Measurements from ENCODE around the gene CTSS. TPM values are rescaled to one million over a fixed set of nuclear protein-coding genes. Genes with fewer than 3 reads are reported as not detected.

The CTSS gene
- polyA plus RNA-seq, 2 of the 4 experiments (the other 2 are of a cell fraction), result 9.4 to 29.6 TPM

DNA sequence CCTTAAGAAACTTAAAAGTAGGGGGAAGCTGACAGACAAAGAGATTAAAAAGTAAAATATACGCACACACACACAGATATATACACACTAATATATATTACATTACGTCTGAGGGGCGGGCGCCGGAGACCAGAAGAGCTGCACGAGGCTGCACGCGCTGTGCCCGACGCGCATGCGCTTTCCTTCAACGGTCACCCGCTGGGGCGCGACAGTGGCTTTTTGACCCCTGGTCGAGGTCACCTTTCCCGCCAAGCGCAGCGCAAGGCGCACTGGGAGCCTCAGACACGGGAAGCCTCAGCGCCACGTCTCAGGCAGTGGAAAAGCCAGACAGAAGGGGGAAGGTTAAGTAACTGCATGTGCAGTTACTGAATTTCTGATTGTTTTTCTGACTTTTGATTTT lies 44.9 kb downstream of the CTSS start, which contains the start of gene HORMAD1:
TSS of gene HORMAD1 (minus strand) at position 193 of the 400 bp plus-strand sequence. CDS start 1,390 bp downstream, outside the sequence.
- ATAC-seq (no peak), FAIRE-seq (no peak), DNase-seq (ENCODE audit: low read depth in 1 of 2, low spot score in 1 of 2) (no peak)
- ChIA-PET POLR2A (no interaction called here), CTCF (interaction anchor here (1.2 to 1.7 kb wide), 2 partner anchors 31 to 160 kb away, joined by 3 to 5 read pairs; no protein-coding TSS in a partner anchor)
- no peaks in the 10 kb centered on the region for H3K4me1 ChIP-seq
- no peak within 1 kb of the TSS for H3K4me3 ChIP-seq
- WGBS (ENCODE audit: missing lambda C conversion rate), result 94% methylated on average over 24 of the region's 24 CpGs
- TF ChIP-seq ZFP36 (IDR thresholded peaks at IDR 0.05; ENCODE audit: borderline replicate concordance, partially characterized antibody) (no peak), SMC3 (IDR thresholded peaks at IDR 0.05) (no peak), GATA3 (IDR thresholded peaks at IDR 0.05; ENCODE audit: borderline replicate concordance) (no peak)
- H3K27ac ChIP-seq, result no peak within 1 kb of the TSS
- H3K9me3 ChIP-seq, result no peaks in the 10 kb centered on the region
- H3K4me2 ChIP-seq, result no peak within 1 kb of the TSS

DNA sequence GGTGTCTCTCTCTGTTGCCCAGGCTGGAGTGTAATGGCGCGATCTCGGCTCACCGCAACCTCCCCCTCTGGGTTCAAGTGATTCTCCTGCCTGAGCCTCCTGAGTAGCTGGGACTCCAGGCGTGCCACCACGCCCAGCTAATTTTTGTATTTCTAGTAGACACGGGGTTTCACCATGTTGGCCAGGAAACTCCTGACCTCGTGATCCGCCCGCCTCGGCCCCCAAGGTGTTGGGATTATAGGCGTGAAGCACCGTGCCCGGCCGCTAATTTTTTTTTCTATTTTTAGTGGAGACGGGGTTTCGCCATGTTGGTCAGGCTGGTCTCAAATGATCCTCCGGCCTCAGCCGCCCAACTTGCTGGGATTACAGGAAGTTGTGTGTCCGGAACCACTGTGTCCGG lies 45.5 kb downstream of the CTSS start:
- ChIA-PET POLR2A (no interaction called here), CTCF (interaction anchor here (0.6 to 1.7 kb wide), 2 partner anchors 58 to 159 kb away, joined by 3 to 5 read pairs; no protein-coding TSS in a partner anchor)

More for the DNA sequence above, 45.5 kb downstream of the CTSS start:
- no peak for FAIRE-seq
- no peak overlapping the region for H3K4me3 ChIP-seq
- no peak overlapping the region for H3K27ac ChIP-seq
- no peaks in the 10 kb centered on the region for H3K9me3 ChIP-seq
- 99% methylated on average over 21 of the region's 21 CpGs for WGBS (ENCODE audit: missing lambda C conversion rate)
- TF ChIP-seq, protein P1, sequence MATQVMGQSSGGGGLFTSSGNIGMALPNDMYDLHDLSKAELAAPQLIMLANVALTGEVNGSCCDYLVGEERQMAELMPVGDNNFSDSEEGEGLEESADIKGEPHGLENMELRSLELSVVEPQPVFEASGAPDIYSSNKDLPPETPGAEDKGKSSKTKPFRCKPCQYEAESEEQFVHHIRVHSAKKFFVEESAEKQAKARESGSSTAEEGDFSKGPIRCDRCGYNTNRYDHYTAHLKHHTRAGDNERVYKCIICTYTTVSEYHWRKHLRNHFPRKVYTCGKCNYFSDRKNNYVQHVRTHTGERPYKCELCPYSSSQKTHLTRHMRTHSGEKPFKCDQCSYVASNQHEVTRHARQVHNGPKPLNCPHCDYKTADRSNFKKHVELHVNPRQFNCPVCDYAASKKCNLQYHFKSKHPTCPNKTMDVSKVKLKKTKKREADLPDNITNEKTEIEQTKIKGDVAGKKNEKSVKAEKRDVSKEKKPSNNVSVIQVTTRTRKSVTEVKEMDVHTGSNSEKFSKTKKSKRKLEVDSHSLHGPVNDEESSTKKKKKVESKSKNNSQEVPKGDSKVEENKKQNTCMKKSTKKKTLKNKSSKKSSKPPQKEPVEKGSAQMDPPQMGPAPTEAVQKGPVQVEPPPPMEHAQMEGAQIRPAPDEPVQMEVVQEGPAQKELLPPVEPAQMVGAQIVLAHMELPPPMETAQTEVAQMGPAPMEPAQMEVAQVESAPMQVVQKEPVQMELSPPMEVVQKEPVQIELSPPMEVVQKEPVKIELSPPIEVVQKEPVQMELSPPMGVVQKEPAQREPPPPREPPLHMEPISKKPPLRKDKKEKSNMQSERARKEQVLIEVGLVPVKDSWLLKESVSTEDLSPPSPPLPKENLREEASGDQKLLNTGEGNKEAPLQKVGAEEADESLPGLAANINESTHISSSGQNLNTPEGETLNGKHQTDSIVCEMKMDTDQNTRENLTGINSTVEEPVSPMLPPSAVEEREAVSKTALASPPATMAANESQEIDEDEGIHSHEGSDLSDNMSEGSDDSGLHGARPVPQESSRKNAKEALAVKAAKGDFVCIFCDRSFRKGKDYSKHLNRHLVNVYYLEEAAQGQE (IDR thresholded peaks at IDR 0.05), result no peak
- TF ChIP-seq MAX (IDR thresholded peaks at IDR 0.05) (no peak), EHMT2 (IDR thresholded peaks at IDR 0.05; ENCODE audit: low read depth) (no peak), ATOH8 (CRISPR knock-in tag; IDR thresholded peaks at IDR 0.05; ENCODE audit: low read depth) (no peak), ESRRA (IDR thresholded peaks at IDR 0.05; ENCODE audit: borderline replicate concordance, low read length) (no peak), TFCP2L1 (CRISPR knock-in tag; IDR thresholded peaks at IDR 0.05) (no peak), KDM1A (IDR thresholded peaks at IDR 0.05; ENCODE audit: low read depth) (no peak), RFX5 (IDR thresholded peaks at IDR 0.05) (no peak), RARB (CRISPR knock-in tag; IDR thresholded peaks at IDR 0.05) (no peak), CBX8 (IDR thresholded peaks at IDR 0.05) (no peak), CEBPB (IDR thresholded peaks at IDR 0.05) (no peak), ZFP36 (IDR thresholded peaks at IDR 0.05; ENCODE audit: borderline replicate concordance, partially characterized antibody) (no peak), POLR2A (IDR thresholded peaks at IDR 0.05; ENCODE audit: low read length) (no peak)
- TF ChIP-seq, protein P2, sequence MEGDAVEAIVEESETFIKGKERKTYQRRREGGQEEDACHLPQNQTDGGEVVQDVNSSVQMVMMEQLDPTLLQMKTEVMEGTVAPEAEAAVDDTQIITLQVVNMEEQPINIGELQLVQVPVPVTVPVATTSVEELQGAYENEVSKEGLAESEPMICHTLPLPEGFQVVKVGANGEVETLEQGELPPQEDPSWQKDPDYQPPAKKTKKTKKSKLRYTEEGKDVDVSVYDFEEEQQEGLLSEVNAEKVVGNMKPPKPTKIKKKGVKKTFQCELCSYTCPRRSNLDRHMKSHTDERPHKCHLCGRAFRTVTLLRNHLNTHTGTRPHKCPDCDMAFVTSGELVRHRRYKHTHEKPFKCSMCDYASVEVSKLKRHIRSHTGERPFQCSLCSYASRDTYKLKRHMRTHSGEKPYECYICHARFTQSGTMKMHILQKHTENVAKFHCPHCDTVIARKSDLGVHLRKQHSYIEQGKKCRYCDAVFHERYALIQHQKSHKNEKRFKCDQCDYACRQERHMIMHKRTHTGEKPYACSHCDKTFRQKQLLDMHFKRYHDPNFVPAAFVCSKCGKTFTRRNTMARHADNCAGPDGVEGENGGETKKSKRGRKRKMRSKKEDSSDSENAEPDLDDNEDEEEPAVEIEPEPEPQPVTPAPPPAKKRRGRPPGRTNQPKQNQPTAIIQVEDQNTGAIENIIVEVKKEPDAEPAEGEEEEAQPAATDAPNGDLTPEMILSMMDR (IDR thresholded peaks at IDR 0.05), result no peak
- H3K4me2 ChIP-seq, result no peak overlapping the region
- DNase-seq (ENCODE audit: low read depth in 1 of 2, low spot score in 1 of 2), result no peak
- no peaks in the 10 kb centered on the region for H3K4me1 ChIP-seq
- ATAC-seq, result no peak

All from A549 (cell line).